Fibroblast of lung (primary cell): ENCODE measurements around the gene ARHGEF25.

Experiments
- EZH2 ChIP-seq: IDR thresholded peaks from 2 replicates; pipeline ENCODE4 v1.5.1; 2012; ENCODE audit warnings: low read length, control low read depth, mild to moderate bottlenecking; ENCODE audit errors: missing control alignments
- TF ChIP-seq, protein P1 (sequence below), 2 donors: IDR thresholded peaks in 1 of 2; conservative IDR thresholded peaks in 1 of 2; 1 replicate in 1 of 2; 2 replicates in 1 of 2; pipeline ENCODE4 v1.5.1; 2011 to 2012; ENCODE audit warnings: low read length in 2 of 2, control low read depth in 1 of 2, inconsistent platforms in 1 of 2, low read depth in 1 of 2, mild to moderate bottlenecking in 1 of 2

DNA sequence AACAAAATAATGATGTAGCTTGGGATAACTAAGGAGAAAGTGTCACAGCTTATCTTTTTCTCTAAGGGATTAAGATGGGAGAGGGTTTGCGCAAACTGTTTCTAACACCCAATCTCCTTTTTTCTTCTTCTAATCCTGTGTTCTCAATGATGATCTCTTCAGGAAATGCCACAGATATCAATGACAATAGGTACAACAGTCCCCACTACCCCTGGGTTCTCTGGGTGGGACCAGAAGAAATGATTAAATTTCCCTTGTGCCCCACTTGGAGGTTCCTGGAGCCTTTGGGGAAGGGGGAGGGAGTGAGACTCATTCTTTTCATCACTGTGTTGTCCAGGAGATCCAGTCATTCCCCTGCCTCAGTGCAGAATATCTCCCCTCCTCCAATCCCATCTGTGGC lies 28.8 kb upstream of the ARHGEF25 start:
- TF ChIP-seq, protein P1, sequence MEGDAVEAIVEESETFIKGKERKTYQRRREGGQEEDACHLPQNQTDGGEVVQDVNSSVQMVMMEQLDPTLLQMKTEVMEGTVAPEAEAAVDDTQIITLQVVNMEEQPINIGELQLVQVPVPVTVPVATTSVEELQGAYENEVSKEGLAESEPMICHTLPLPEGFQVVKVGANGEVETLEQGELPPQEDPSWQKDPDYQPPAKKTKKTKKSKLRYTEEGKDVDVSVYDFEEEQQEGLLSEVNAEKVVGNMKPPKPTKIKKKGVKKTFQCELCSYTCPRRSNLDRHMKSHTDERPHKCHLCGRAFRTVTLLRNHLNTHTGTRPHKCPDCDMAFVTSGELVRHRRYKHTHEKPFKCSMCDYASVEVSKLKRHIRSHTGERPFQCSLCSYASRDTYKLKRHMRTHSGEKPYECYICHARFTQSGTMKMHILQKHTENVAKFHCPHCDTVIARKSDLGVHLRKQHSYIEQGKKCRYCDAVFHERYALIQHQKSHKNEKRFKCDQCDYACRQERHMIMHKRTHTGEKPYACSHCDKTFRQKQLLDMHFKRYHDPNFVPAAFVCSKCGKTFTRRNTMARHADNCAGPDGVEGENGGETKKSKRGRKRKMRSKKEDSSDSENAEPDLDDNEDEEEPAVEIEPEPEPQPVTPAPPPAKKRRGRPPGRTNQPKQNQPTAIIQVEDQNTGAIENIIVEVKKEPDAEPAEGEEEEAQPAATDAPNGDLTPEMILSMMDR (conservative IDR thresholded peaks at IDR 0.05 in 1 of 2, IDR thresholded peaks at IDR 0.05 in 1 of 2; ENCODE audit: low read depth in 1 of 2, low read length in 2 of 2): no peak
- TF ChIP-seq EZH2: no peak
